Fibroblast of lung (primary cell): ENCODE results near the gene ME2. TPM values are rescaled to one million over a fixed set of nuclear protein-coding genes. Genes with fewer than 3 reads are reported as not detected.
"Not testable (repeated sequence)": the region's sequence is repeated elsewhere in the genome, so short reads cannot be mapped to it uniquely, and the experiment has no call there.

Experiments
- DNase-seq, 2 donors: peaks; one replicate each; pipeline versions ENCODE4 v3.0.0 to v3.0.0-alpha.2; 2010; ENCODE audit warnings: low read depth in 2 of 2
- H2AFZ ChIP-seq: 2 replicates; pipeline ENCODE4 v1.5.1; 2012; ENCODE audit warnings: low read length, control low read depth, inconsistent platforms
- H3K27ac ChIP-seq: 2 replicates; pipeline ENCODE4 v1.5.1; 2011; ENCODE audit warnings: low read length, control low read depth; ENCODE audit not compliant: insufficient read depth
- H3K27me3 ChIP-seq: 2 replicates; pipeline ENCODE4 v1.5.1; 2011; ENCODE audit warnings: mild to moderate bottlenecking, low read length; ENCODE audit not compliant: control insufficient read depth, insufficient read depth
- H3K36me3 ChIP-seq: 2 replicates; pipeline ENCODE4 v1.5.1; 2011; ENCODE audit warnings: low read length; ENCODE audit not compliant: control insufficient read depth, insufficient read depth
- H3K4me1 ChIP-seq: 2 replicates; pipeline ENCODE4 v1.5.1; 2011; ENCODE audit warnings: low read length; ENCODE audit not compliant: control insufficient read depth, insufficient read depth; ENCODE audit errors: extremely low read depth
- H3K4me2 ChIP-seq: 2 replicates; pipeline ENCODE4 v1.5.1; 2011; ENCODE audit warnings: low read length, control low read depth; ENCODE audit not compliant: insufficient read depth; ENCODE audit errors: extremely low read depth
- H3K4me3 ChIP-seq, 4 experiments: fragments of 200-600 bp in 1 of 4; sonication (generic) in 1 of 4; replicated peaks in 1 of 4; 2 replicates each; pipeline ENCODE4 v1.5.1; 2011 to 2016; ENCODE audit warnings: low read length in 4 of 4, low read depth in 3 of 4, mild to moderate bottlenecking in 3 of 4, control low read depth in 2 of 4, inconsistent platforms in 1 of 4, mixed read lengths in 1 of 4; ENCODE audit not compliant: insufficient read depth in 1 of 4; ENCODE audit errors: control extremely low read depth in 1 of 4
- H3K79me2 ChIP-seq: 2 replicates; pipeline ENCODE4 v1.5.1; 2012; ENCODE audit warnings: mild to moderate bottlenecking, low read length, inconsistent platforms; ENCODE audit not compliant: control insufficient read depth, insufficient read depth
- H3K9ac ChIP-seq: 2 replicates; pipeline ENCODE4 v1.5.1; 2011; ENCODE audit warnings: mild to moderate bottlenecking, low read length, control low read depth; ENCODE audit not compliant: insufficient read depth
- H3K9me3 ChIP-seq: 2 replicates; pipeline ENCODE4 v1.5.1; 2012; ENCODE audit warnings: low read depth, low read length; ENCODE audit not compliant: control insufficient read depth, insufficient read depth
- H4K20me1 ChIP-seq: 2 replicates; pipeline ENCODE4 v1.5.1; 2011; ENCODE audit warnings: low read length; ENCODE audit not compliant: control insufficient read depth, insufficient read depth; ENCODE audit errors: extremely low read depth
- CTCF ChIP-seq, 2 donors: IDR thresholded peaks in 1 of 2; conservative IDR thresholded peaks in 1 of 2; 1 replicate in 1 of 2; 2 replicates in 1 of 2; pipeline ENCODE4 v1.5.1; 2011 to 2012; ENCODE audit warnings: low read length in 2 of 2, control low read depth in 1 of 2, inconsistent platforms in 1 of 2, low read depth in 1 of 2, mild to moderate bottlenecking in 1 of 2
- EZH2 ChIP-seq: IDR thresholded peaks from 2 replicates; pipeline ENCODE4 v1.5.1; 2012; ENCODE audit warnings: low read length, control low read depth, mild to moderate bottlenecking; ENCODE audit errors: missing control alignments
- polyA plus RNA-seq, 2 donors: library from polyadenylated mRNA; depleted of rRNA in 1 of 2; stranded (reverse) in 1 of 2; unstranded in 1 of 2; fragments of >200 nt; gene quantifications; 2 replicates each; pipeline ENCODE4 v1.2.1, GENCODE V29; 2011 to 2012; ENCODE audit warnings: missing spikeins in 1 of 2
- total RNA-seq: library from RNA; depleted of rRNA; stranded (reverse); fragments of >200 nt; gene quantifications from 2 replicates; pipeline ENCODE4 v1.2.1, GENCODE V29; 2014

Gene ME2
- total and polyA plus RNA-seq, 2 donors (not counting 1 experiment from before 2014, with no cell fraction given), result 40.5 to 57.0 TPM

GRCh38 chr18:50937183-50937582, 58.3 kb downstream of the ME2 start:
- Histone ChIP-seq H3K9me3 (no peaks in the 10 kb centered on the region), H3K27ac (no peak overlapping the region), H3K36me3 (no peaks in the 10 kb centered on the region), H4K20me1 (no peaks in the 10 kb centered on the region), H3K79me2 (no peaks in the 10 kb centered on the region), H3K4me1 (no peaks in the 10 kb centered on the region), H3K4me3 (no peak overlapping the region), H3K27me3 (no peaks in the 10 kb centered on the region), H3K9ac (no peak overlapping the region), H2AFZ (no peak overlapping the region), H3K4me2 (no peak overlapping the region)
- TF ChIP-seq EZH2 (no peak), CTCF (conservative IDR thresholded peaks at IDR 0.05 in 1 of 2, IDR thresholded peaks at IDR 0.05 in 1 of 2; ENCODE audit: low read depth in 1 of 2, low read length in 2 of 2) (no peak)
- no peak for DNase-seq

GRCh38 chr18:50938912-50939311, 60.0 kb downstream of the ME2 start:
- TF ChIP-seq CTCF (conservative IDR thresholded peaks at IDR 0.05 in 1 of 2, IDR thresholded peaks at IDR 0.05 in 1 of 2; ENCODE audit: low read depth in 1 of 2, low read length in 2 of 2) (no peak), EZH2 (no peak)
- H3K27ac ChIP-seq, result no peak overlapping the region
- H3K79me2 ChIP-seq, result no peaks in the 10 kb centered on the region
- no peak for DNase-seq
- no peaks in the 10 kb centered on the region for H3K9me3 ChIP-seq
- no peaks in the 10 kb centered on the region for H3K27me3 ChIP-seq
- no peak overlapping the region for H3K9ac ChIP-seq
- H3K36me3 ChIP-seq, result no peaks in the 10 kb centered on the region
- no peak overlapping the region for H3K4me3 ChIP-seq
- no peak overlapping the region for H2AFZ ChIP-seq
- no peaks in the 10 kb centered on the region for H4K20me1 ChIP-seq
- H3K4me2 ChIP-seq, result no peak overlapping the region
- H3K4me1 ChIP-seq, result no peaks in the 10 kb centered on the region

GRCh38 chr18:50944245-50944932, 65.5 kb downstream of the ME2 start:
- Histone ChIP-seq H3K27ac (no peak overlapping the region), H3K4me1 (no peaks in the 10 kb centered on the region), H3K36me3 (no peaks in the 10 kb centered on the region), H3K4me3 (no peak overlapping the region), H2AFZ (no peak overlapping the region), H3K4me2 (no peak overlapping the region), H4K20me1 (no peaks in the 10 kb centered on the region), H3K79me2 (no peaks in the 10 kb centered on the region), H3K27me3 (no peaks in the 10 kb centered on the region), H3K9ac (no peak overlapping the region), H3K9me3 (no peaks in the 10 kb centered on the region)
- no peak for TF ChIP-seq CTCF (conservative IDR thresholded peaks at IDR 0.05 in 1 of 2, IDR thresholded peaks at IDR 0.05 in 1 of 2; ENCODE audit: low read depth in 1 of 2, low read length in 2 of 2)
- no peak for TF ChIP-seq EZH2
- DNase-seq, result peak in 1 of 2 donors; percentile 6

- not testable (repeated sequence) for H3K4me2 ChIP-seq, H3K79me2 ChIP-seq, H2AFZ ChIP-seq, H3K9ac ChIP-seq, H3K27me3 ChIP-seq, H3K27ac ChIP-seq, H3K4me1 ChIP-seq, H3K9me3 ChIP-seq, H4K20me1 ChIP-seq, H3K36me3 ChIP-seq, H3K4me3 ChIP-seq, DNase-seq
Observed at GRCh38 chr18:50945918-50946317, 67.0 kb downstream of the ME2 start.
